ENCODE measurements around the gene GCN1. TPM values are rescaled to one million over a fixed set of nuclear protein-coding genes. Genes with fewer than 3 reads are reported as not detected.

The GCN1 gene
- total and polyA plus RNA-seq, 2 donors (not counting 3 experiments of a cell fraction or from before 2014, with no cell fraction given): 30.1 to 101 TPM

DNA sequence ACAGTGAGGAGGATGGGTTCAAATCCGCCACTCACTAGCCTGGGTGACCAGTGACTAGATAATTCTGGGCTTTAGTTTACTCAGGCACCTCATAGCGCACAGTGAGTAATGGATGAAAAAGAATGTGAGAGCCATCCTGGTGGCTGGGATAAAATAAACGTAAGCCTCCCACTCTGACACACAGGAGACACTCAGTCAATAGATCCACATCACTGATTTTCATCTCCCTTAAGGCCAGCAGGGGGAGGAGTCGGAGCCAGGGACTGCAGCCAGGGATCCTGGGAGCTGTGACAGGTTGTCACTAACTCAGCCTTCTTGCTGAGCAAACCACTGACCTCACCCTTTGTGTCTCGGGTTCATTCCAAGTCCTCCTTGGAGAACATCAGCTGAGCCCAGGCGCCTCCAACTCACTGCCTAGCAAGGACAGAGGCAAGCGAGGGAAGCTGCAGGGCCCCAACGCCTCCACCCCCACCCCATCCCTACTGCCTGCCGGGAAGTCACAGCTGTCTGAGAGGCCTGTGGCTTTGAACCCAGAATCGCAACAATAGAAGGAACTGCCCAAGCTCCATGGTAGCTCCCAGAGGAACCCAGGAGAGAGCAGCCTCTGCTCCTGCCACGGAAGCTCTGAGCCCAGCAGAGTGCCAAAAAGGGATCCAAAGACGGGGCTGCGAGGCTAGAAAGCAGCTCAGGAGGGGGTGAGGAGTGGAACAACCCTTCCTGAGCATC, 40.3 kb upstream of the GCN1 start:
- dilution Hi-C loops (cut with MboI; ENCODE audit: extremely low pct_ligation_motif_present, low sequenced_read_pairs): no loop called here

More for the DNA sequence above, 40.3 kb upstream of the GCN1 start:
- Histone ChIP-seq H2AFZ (ENCODE audit: low read depth, low read length) (no peak overlapping the region), H3K9me1 (replicated peaks; ENCODE audit: control insufficient read depth, extremely low read depth, insufficient read depth, low read length) (no peaks in the 10 kb centered on the region), H3K9me3 (replicated peaks; ENCODE audit: control insufficient read depth, insufficient read depth, low read length) (no peaks in the 10 kb centered on the region), H3K79me2 (ENCODE audit: control insufficient read depth, insufficient read depth, low read length) (peaks cover 82% of the 10 kb centered on the region), H3K4me1 (ENCODE audit: control insufficient read depth, extremely low read depth, insufficient read depth, low read length) (peaks cover 87% of the 10 kb centered on the region), H3K27ac (ENCODE audit: insufficient read depth, low read depth, low read length) (peak overlapping the region; percentile 100), H3K4me2 (ENCODE audit: insufficient read depth, low read length) (no peak overlapping the region), H3K4me3 (replicated peaks in 1 of 3; ENCODE audit: insufficient read depth in 1 of 3, low read depth in 1 of 3, low read length in 3 of 3) (no peak overlapping the region), H3K9ac (replicated peaks; ENCODE audit: extremely low read depth, insufficient read depth, low read length) (peak overlapping the region; percentile 59), H3K36me3 (ENCODE audit: control insufficient read depth in 2 of 2, extremely low read depth in 1 of 2, insufficient read depth in 2 of 2, low read length in 2 of 2) (no peaks in the 10 kb centered on the region), H3K27me3 (ENCODE audit: control insufficient read depth in 2 of 2, insufficient read depth in 2 of 2, low read length in 2 of 2) (no peaks in the 10 kb centered on the region), H4K20me1 (replicated peaks; ENCODE audit: control insufficient read depth, extremely low read depth, insufficient read depth, low read length) (no peaks in the 10 kb centered on the region)
- FAIRE-seq (peak; percentile 94), DNase-seq (ENCODE audit: low read depth, low spot score) (peak; percentile 79)
- no peak for TF ChIP-seq FOS (IDR thresholded peaks at IDR 0.05; ENCODE audit: borderline replicate concordance, insufficient read depth, low read length)
- peak; percentile 49 for TF ChIP-seq POLR2AphosphoS5 (IDR thresholded peaks at IDR 0.05; ENCODE audit: insufficient read depth, low read depth, low read length)
- TF ChIP-seq GATA2 (IDR thresholded peaks at IDR 0.05; ENCODE audit: insufficient read depth, insufficient read length, low read depth, low read length): peak; percentile 69
- TF ChIP-seq MYC (IDR thresholded peaks at IDR 0.05; ENCODE audit: low read depth, low read length): no peak
- TF ChIP-seq, protein P1, sequence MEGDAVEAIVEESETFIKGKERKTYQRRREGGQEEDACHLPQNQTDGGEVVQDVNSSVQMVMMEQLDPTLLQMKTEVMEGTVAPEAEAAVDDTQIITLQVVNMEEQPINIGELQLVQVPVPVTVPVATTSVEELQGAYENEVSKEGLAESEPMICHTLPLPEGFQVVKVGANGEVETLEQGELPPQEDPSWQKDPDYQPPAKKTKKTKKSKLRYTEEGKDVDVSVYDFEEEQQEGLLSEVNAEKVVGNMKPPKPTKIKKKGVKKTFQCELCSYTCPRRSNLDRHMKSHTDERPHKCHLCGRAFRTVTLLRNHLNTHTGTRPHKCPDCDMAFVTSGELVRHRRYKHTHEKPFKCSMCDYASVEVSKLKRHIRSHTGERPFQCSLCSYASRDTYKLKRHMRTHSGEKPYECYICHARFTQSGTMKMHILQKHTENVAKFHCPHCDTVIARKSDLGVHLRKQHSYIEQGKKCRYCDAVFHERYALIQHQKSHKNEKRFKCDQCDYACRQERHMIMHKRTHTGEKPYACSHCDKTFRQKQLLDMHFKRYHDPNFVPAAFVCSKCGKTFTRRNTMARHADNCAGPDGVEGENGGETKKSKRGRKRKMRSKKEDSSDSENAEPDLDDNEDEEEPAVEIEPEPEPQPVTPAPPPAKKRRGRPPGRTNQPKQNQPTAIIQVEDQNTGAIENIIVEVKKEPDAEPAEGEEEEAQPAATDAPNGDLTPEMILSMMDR (IDR thresholded peaks at IDR 0.05; ENCODE audit: extremely low read depth in 1 of 2, insufficient read depth in 1 of 2, low read depth in 1 of 2, low read length in 2 of 2): peak; percentile 50 to 55
- no peak for TF ChIP-seq EZH2 (IDR thresholded peaks at IDR 0.05; ENCODE audit: borderline replicate concordance, low read depth, low read length, severe bottlenecking)
- peak; percentile 22 for TF ChIP-seq POLR2A (IDR thresholded peaks at IDR 0.05; ENCODE audit: low read depth, low read length)
- TF ChIP-seq, protein P2, sequence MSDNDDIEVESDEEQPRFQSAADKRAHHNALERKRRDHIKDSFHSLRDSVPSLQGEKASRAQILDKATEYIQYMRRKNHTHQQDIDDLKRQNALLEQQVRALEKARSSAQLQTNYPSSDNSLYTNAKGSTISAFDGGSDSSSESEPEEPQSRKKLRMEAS (IDR thresholded peaks at IDR 0.05; ENCODE audit: insufficient read depth, insufficient read length): no peak
- no peak for TF ChIP-seq JUN (IDR thresholded peaks at IDR 0.05; ENCODE audit: borderline replicate concordance, insufficient read depth, insufficient read length, low read depth)
- intact Hi-C loops (cut with micrococcal nuclease): no loop called here
- ChIA-PET CTCF (interaction anchor here (0.9 to 24.5 kb wide), 6 partner anchors 8 to 57 kb away, joined by 4 to 906 read pairs (median 6); partner anchors contain the start of genes PXN, RNU4-2 and RPLP0), POLR2A (interaction anchor here (0.6 to 1.4 kb wide), 8 partner anchors 8 to 56 kb away, joined by 3 to 23 read pairs (median 6); partner anchors contain the start of genes RNU4-2 and RPLP0)
- BruUV-seq (replicated peaks): no TSS peak

Measured in endothelial cell of umbilical vein (primary cell).